Measurements from ENCODE around the gene FTO.

DNA sequence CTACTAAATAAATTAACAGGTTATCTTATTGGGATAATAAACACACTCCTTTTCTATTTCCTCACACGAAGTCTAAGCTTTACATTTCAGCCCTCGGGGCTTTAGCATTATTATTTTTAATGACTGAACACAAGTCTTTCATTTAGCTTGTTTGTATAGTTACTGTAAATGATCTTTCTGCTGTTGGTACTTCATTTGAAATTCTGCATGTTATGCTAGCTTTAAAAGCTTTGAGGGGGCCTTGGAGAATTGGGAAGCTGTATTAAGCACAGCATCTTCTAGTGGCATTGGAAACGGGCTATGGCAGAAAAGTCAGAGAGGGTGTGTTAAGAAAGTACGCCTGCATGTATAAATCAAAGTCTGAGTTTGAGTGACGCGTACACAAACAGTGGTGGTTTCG, 243.7 kb downstream of the FTO start:
- no peak for TF ChIP-seq GTF2I (CRISPR knock-in tag; conservative IDR thresholded peaks at IDR 0.05)
- TF ChIP-seq, protein P1, sequence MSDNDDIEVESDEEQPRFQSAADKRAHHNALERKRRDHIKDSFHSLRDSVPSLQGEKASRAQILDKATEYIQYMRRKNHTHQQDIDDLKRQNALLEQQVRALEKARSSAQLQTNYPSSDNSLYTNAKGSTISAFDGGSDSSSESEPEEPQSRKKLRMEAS (CRISPR knock-in tag; IDR thresholded peaks at IDR 0.05): no peak
- TF ChIP-seq, protein P2, sequence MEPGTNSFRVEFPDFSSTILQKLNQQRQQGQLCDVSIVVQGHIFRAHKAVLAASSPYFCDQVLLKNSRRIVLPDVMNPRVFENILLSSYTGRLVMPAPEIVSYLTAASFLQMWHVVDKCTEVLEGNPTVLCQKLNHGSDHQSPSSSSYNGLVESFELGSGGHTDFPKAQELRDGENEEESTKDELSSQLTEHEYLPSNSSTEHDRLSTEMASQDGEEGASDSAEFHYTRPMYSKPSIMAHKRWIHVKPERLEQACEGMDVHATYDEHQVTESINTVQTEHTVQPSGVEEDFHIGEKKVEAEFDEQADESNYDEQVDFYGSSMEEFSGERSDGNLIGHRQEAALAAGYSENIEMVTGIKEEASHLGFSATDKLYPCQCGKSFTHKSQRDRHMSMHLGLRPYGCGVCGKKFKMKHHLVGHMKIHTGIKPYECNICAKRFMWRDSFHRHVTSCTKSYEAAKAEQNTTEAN (CRISPR knock-in tag; IDR thresholded peaks at IDR 0.05): no peak
